ENCODE data around the gene TANGO2.

DNA sequence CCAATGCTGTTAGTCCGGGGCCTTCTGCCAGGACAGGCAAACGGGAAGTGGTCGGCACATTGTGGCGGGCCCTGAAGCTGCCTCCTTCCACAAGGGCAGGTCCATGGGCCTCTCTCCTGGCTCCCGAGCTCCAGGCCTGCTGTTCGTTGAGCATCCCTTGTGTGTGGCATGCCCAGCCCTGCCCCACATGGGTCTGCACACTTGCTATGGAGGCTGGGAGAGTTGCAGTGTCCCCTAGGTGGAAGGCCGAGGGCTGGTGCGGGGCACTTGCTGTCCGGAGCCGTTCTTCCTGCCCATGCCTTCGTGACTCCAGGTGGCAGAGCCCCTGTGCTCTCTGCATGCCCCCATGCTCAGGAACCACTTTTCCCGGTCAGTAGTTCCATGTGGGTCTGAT lies 33.1 kb downstream of the TANGO2 start:
- TF ChIP-seq CTCF (conservative IDR thresholded peaks at IDR 0.05; ENCODE audit: low read depth, low read length) (no peak), EZH2 (IDR thresholded peaks at IDR 0.05; ENCODE audit: borderline replicate concordance, low read depth, low read length, poor library complexity, severe bottlenecking) (no peak)

Measured in A673 (cell line).